ENCODE data around the gene SNX27. TPM values are rescaled to one million over a fixed set of nuclear protein-coding genes. Genes with fewer than 3 reads are reported as not detected.

SNX27 gene
- total RNA-seq, 1 experiment from 2014 or later = 42.2 TPM

DNA sequence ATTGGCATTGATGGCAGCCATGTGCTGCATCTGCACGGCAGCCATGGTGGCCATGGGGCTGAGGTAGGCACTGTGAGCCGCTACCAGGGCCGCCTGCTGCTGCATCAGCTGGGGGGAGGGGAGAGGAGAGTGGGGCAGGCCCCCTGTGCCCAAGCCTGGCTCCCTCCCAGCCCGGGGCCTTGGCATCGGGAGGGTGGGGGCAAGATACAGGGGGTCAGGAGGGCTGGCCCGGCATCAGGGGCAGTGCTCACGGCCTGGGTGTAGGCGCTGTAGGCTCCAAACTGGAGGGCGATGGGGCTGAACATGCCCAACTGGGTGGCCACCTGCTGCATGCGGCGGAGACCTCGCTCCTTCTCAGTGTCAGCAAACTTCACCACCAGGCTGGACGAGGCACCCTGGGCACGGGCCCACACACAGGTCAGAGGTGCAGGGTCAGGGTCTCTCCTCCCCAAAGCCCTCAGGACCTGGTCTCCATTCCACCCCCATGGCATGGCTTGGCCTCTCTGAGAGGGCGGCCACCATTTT lies 95.8 kb downstream of the SNX27 start (continued):
- TF ChIP-seq EGR1 (IDR thresholded peaks at IDR 0.05; ENCODE audit: low read depth) = no peak

DNA sequence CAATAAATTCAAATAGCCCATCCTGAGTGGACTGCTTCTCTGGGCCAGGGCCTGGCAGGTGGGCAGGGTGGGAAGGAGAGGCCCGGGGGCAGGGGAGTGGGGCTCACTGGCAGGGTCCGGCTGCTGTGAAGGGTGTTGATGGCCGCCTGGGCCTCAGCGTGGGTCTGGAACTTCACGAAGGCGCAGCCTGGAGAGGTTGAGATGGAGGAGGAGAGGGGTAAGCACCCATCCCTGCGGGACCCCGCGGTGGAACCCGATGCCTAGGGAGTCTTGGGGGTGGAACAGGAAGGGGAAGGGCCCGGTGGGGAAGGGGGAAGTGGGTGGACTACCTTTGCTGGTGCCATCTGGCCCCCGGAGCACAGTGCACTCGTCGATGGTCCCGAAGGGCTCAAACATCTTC lies 97.0 kb downstream of the SNX27 start:
- intact Hi-C loops (cut with micrococcal nuclease) = no loop called here
- H3K79me2 ChIP-seq (ENCODE audit: insufficient read depth, low read length) = no peaks in the 10 kb centered on the region
- ChIA-PET RAD21 (ENCODE audit: low non-redundant PET in 1 of 2, low total read pairs in 2 of 2, uncharacterized antibody in 2 of 2, unreplicated experiment in 2 of 2) (no interaction called here), POLR2A (no interaction called here), CTCF (no interaction called here)
- no peaks in the 10 kb centered on the region for H3K9me2 ChIP-seq (ENCODE audit: insufficient read depth)
- no peak overlapping the region for H2AFZ ChIP-seq (ENCODE audit: low read depth, low read length, poor library complexity, severe bottlenecking)
- no peak for ATAC-seq
- H3K4me3 ChIP-seq (replicated peaks in 1 of 2; ENCODE audit: low read depth in 1 of 2, low read length in 2 of 2) = no peak overlapping the region
- no peak for TF ChIP-seq TCF7L2 (IDR thresholded peaks at IDR 0.05; ENCODE audit: borderline replicate concordance, extremely low read depth, insufficient read depth, insufficient read length)
- no peak for TF ChIP-seq CBX3 (IDR thresholded peaks at IDR 0.05; ENCODE audit: low read depth)
- TF ChIP-seq, protein P1, sequence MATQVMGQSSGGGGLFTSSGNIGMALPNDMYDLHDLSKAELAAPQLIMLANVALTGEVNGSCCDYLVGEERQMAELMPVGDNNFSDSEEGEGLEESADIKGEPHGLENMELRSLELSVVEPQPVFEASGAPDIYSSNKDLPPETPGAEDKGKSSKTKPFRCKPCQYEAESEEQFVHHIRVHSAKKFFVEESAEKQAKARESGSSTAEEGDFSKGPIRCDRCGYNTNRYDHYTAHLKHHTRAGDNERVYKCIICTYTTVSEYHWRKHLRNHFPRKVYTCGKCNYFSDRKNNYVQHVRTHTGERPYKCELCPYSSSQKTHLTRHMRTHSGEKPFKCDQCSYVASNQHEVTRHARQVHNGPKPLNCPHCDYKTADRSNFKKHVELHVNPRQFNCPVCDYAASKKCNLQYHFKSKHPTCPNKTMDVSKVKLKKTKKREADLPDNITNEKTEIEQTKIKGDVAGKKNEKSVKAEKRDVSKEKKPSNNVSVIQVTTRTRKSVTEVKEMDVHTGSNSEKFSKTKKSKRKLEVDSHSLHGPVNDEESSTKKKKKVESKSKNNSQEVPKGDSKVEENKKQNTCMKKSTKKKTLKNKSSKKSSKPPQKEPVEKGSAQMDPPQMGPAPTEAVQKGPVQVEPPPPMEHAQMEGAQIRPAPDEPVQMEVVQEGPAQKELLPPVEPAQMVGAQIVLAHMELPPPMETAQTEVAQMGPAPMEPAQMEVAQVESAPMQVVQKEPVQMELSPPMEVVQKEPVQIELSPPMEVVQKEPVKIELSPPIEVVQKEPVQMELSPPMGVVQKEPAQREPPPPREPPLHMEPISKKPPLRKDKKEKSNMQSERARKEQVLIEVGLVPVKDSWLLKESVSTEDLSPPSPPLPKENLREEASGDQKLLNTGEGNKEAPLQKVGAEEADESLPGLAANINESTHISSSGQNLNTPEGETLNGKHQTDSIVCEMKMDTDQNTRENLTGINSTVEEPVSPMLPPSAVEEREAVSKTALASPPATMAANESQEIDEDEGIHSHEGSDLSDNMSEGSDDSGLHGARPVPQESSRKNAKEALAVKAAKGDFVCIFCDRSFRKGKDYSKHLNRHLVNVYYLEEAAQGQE (IDR thresholded peaks at IDR 0.05; ENCODE audit: low read depth) = no peak
- TF ChIP-seq, protein P2, sequence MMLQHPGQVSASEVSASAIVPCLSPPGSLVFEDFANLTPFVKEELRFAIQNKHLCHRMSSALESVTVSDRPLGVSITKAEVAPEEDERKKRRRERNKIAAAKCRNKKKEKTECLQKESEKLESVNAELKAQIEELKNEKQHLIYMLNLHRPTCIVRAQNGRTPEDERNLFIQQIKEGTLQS (IDR thresholded peaks at IDR 0.05) = no peak
- no peak for TF ChIP-seq ZFX (IDR thresholded peaks at IDR 0.05)
- TF ChIP-seq FOSL1 (IDR thresholded peaks at IDR 0.05; ENCODE audit: low read depth) = no peak
- TF ChIP-seq POLR2A (IDR thresholded peaks at IDR 0.05; ENCODE audit: borderline replicate concordance, extremely low read depth, insufficient read depth, insufficient read length) = no peak
- TF ChIP-seq SP1 (IDR thresholded peaks at IDR 0.05; ENCODE audit: low read depth) = no peak
- no peak for TF ChIP-seq ZNF274 (IDR thresholded peaks at IDR 0.05; ENCODE audit: low read depth, low read length)
- DNase-seq (ENCODE audit: low read depth, low spot score) = no peak
- no peaks in the 10 kb centered on the region for H3K27me3 ChIP-seq (ENCODE audit: insufficient read depth, low read length)
- no TSS peak for BruUV-seq (replicated peaks)
- no peaks in the 10 kb centered on the region for H3K36me3 ChIP-seq (ENCODE audit: control insufficient read depth in 1 of 2, insufficient read depth in 2 of 2, low read length in 2 of 2)
- no peak overlapping the region for H3K4me2 ChIP-seq (ENCODE audit: low read length)
- no peaks in the 10 kb centered on the region; a peak in 1 of 4 replicates for H3K4me1 ChIP-seq (ENCODE audit: control insufficient read depth in 1 of 2, insufficient read depth in 2 of 2, low read length in 2 of 2)
- H4K20me1 ChIP-seq (ENCODE audit: insufficient read depth) = no peaks in the 10 kb centered on the region
- no peaks in the 10 kb centered on the region for H3K9me3 ChIP-seq (ENCODE audit: control insufficient read depth in 1 of 2, insufficient read depth in 1 of 2, low read depth in 1 of 2, low read length in 2 of 2)
- no peak overlapping the region for H3K27ac ChIP-seq (ENCODE audit: low read depth, low read length)
- no peak overlapping the region for H3K9ac ChIP-seq (ENCODE audit: low read length)

All from HCT116 (cell line).